H1 (cell line): Measurements from ENCODE around the gene HS3ST6. TPM values are rescaled to one million over a fixed set of nuclear protein-coding genes. Genes with fewer than 3 reads are reported as not detected.
A peak's percentile ranks its signal among the peaks of the same experiment; 100 is the strongest.

Experiments used
- CTCF ChIA-PET: fragments of 300-600 bp; sonication (Branson Sonifier 250); formaldehyde crosslinking; loops from one replicate; lab custom pipeline; 2021; ENCODE audit not compliant: partially characterized antibody; lab: Charles Lee
- POLR2A ChIA-PET: fragments of 300-600 bp; sonication (Branson Sonifier 250); formaldehyde crosslinking; loops from one replicate; lab custom pipeline; 2021; ENCODE audit warnings: inconsistent platforms; ENCODE audit not compliant: partially characterized antibody; lab: Charles Lee
- DNase-seq, 2 experiments: peaks; one replicate each; pipeline versions ENCODE4 v3.0.0 to v3.0.0-alpha.2; 2010 to 2022; ENCODE audit warnings: low spot score in 2 of 2, low read depth in 1 of 2, mixed read lengths in 1 of 2
- FAIRE-seq: peaks from 2 replicates; lab custom pipeline; 2011; peaks lifted over from hg19 to GRCh38; lab: Jason Lieb, UNC
- H2AFZ ChIP-seq: 2 replicates; pipeline ENCODE4 v1.8.1; 2012; ENCODE audit warnings: low read length, inconsistent platforms
- H2AK5ac ChIP-seq: 2 replicates; pipeline ENCODE4 v1.6.1; 2013; ENCODE audit warnings: low read depth, low read length
- H2BK120ac ChIP-seq: replicated peaks from 2 replicates; pipeline ENCODE3; 2013; ENCODE audit warnings: low read depth, low read length, inconsistent platforms
- H2BK12ac ChIP-seq: 2 replicates; pipeline ENCODE4 v1.6.1; 2013; ENCODE audit warnings: low read depth, low read length
- H2BK15ac ChIP-seq: 2 replicates; pipeline ENCODE4 v1.6.1; 2013; ENCODE audit warnings: low read length
- H2BK20ac ChIP-seq: 2 replicates; pipeline ENCODE4 v1.6.1; 2013; ENCODE audit warnings: low read length
- H2BK5ac ChIP-seq: 2 replicates; pipeline ENCODE4 v1.6.1; 2013; ENCODE audit warnings: low read depth, low read length
- H3K14ac ChIP-seq: 2 replicates; pipeline ENCODE4 v1.6.1; 2013; ENCODE audit warnings: inconsistent platforms; ENCODE audit not compliant: insufficient read length
- H3K18ac ChIP-seq: 2 replicates; pipeline ENCODE4 v1.6.1; 2013; ENCODE audit warnings: low read length; ENCODE audit errors: extremely low read depth
- H3K23ac ChIP-seq: 2 replicates; pipeline ENCODE4 v1.6.1; 2013; ENCODE audit warnings: inconsistent platforms; ENCODE audit not compliant: insufficient read length
- H3K23me2 ChIP-seq: 2 replicates; pipeline ENCODE4 v1.6.1; 2013; ENCODE audit warnings: low read depth, low read length
- H3K27ac ChIP-seq: 2 replicates; pipeline ENCODE4 v1.6.1; 2011; ENCODE audit warnings: low read depth, low read length, inconsistent platforms
- H3K27me3 ChIP-seq, 4 experiments: replicated peaks in 1 of 4; 1 replicate in 1 of 4; 2 replicates in 3 of 4; pipeline versions ENCODE4 v1.6.1 to v1.8.1; 2011 to 2013; ENCODE audit warnings: low read length in 3 of 4, mild to moderate bottlenecking in 3 of 4, inconsistent platforms in 2 of 4, mixed read lengths in 2 of 4, moderate library complexity in 1 of 4; ENCODE audit not compliant: control insufficient read depth in 3 of 4, insufficient read depth in 3 of 4; ENCODE audit errors: extremely low read depth in 1 of 4
- H3K36me3 ChIP-seq, 4 experiments: 2 replicates each; pipeline versions ENCODE4 v1.6.1 to v1.8.1; 2011 to 2013; ENCODE audit warnings: mild to moderate bottlenecking in 4 of 4, low read length in 3 of 4, moderate library complexity in 2 of 4, control low read depth in 1 of 4, inconsistent platforms in 1 of 4; ENCODE audit not compliant: insufficient read depth in 4 of 4, control insufficient read depth in 2 of 4
- H3K4ac ChIP-seq: replicated peaks from 2 replicates; pipeline ENCODE3; 2013; ENCODE audit warnings: low read length, low read depth, mixed read lengths, inconsistent platforms; ENCODE audit not compliant: insufficient read length
- H3K4me1 ChIP-seq, 4 experiments: replicated peaks in 1 of 4; 1 replicate in 1 of 4; 2 replicates in 3 of 4; pipeline versions ENCODE4 v1.6.1 to v1.8.1; 2011 to 2013; ENCODE audit warnings: low read length in 3 of 4, inconsistent platforms in 2 of 4, mixed read lengths in 1 of 4; ENCODE audit not compliant: insufficient read depth in 4 of 4, control insufficient read depth in 3 of 4
- H3K4me2 ChIP-seq, 2 experiments: 2 replicates each; pipeline versions ENCODE4 v1.6.1 to v1.8.1; 2011 to 2013; ENCODE audit warnings: low read depth in 2 of 2, low read length in 2 of 2, control low read depth in 1 of 2, inconsistent platforms in 1 of 2, mild to moderate bottlenecking in 1 of 2; ENCODE audit not compliant: insufficient read depth in 1 of 2
- H3K4me3 ChIP-seq, 4 experiments: fragments of 200-600, 300-600 bp in 1 of 4; sonication (generic), shearing (Covaris generic), sonication (Bioruptor Twin) in 1 of 4; 2 replicates each; pipeline versions ENCODE4 v1.5.1 to v1.8.1; 2011 to 2016; ENCODE audit warnings: low read length in 4 of 4, low read depth in 3 of 4, control low read depth in 2 of 4, inconsistent platforms in 2 of 4, mild to moderate bottlenecking in 2 of 4, mixed read lengths in 1 of 4, moderate library complexity in 1 of 4; ENCODE audit not compliant: insufficient read depth in 2 of 4; ENCODE audit errors: extremely low read depth in 1 of 4
- H3K56ac ChIP-seq: replicated peaks from 2 replicates; pipeline ENCODE3; 2013; ENCODE audit warnings: low read depth, mild to moderate bottlenecking, mixed read lengths, low read length, inconsistent platforms; ENCODE audit not compliant: insufficient read length
- H3K79me1 ChIP-seq: 2 replicates; pipeline ENCODE4 v1.6.1; 2013; ENCODE audit warnings: low read depth, low read length, control low read depth
- H3K79me2 ChIP-seq, 2 experiments: 2 replicates each; pipeline versions ENCODE4 v1.6.1 to v1.8.1; 2012 to 2013; ENCODE audit warnings: low read length in 2 of 2, mild to moderate bottlenecking in 2 of 2, inconsistent platforms in 1 of 2; ENCODE audit not compliant: insufficient read depth in 2 of 2, control insufficient read depth in 1 of 2
- H3K9ac ChIP-seq, 4 experiments: replicated peaks in 1 of 4; 1 replicate in 1 of 4; 2 replicates in 3 of 4; pipeline versions ENCODE4 v1.6.1 to v1.8.1; 2011 to 2013; ENCODE audit warnings: low read depth in 3 of 4, low read length in 3 of 4, control low read depth in 2 of 4, mild to moderate bottlenecking in 2 of 4, moderate library complexity in 2 of 4, inconsistent platforms in 1 of 4; ENCODE audit errors: extremely low read depth in 1 of 4
- H3K9me3 ChIP-seq, 2 experiments: 2 replicates each; pipeline versions ENCODE4 v1.6.1 to v1.8.1; 2012 to 2013; ENCODE audit warnings: mild to moderate bottlenecking in 2 of 2, moderate library complexity in 2 of 2, control low read depth in 1 of 2, inconsistent platforms in 1 of 2, low read depth in 1 of 2, low read length in 1 of 2, mixed read lengths in 1 of 2; ENCODE audit not compliant: insufficient read depth in 2 of 2
- H4K20me1 ChIP-seq, 2 experiments: replicated peaks in 1 of 2; 2 replicates each; pipeline versions ENCODE3 to v1.8.1; 2011 to 2013; ENCODE audit warnings: inconsistent platforms in 2 of 2, low read length in 2 of 2, mild to moderate bottlenecking in 1 of 2; ENCODE audit not compliant: insufficient read depth in 2 of 2, control insufficient read depth in 1 of 2
- H4K5ac ChIP-seq: 2 replicates; pipeline ENCODE4 v1.6.1; 2013; ENCODE audit warnings: low read length, low read depth, mixed read lengths, inconsistent platforms; ENCODE audit not compliant: insufficient read length
- H4K8ac ChIP-seq: 2 replicates; pipeline ENCODE4 v1.8.0; 2013; ENCODE audit warnings: mild to moderate bottlenecking, moderate library complexity, low read length, inconsistent platforms; ENCODE audit not compliant: insufficient read depth; ENCODE audit errors: extremely low read depth
- H4K91ac ChIP-seq: replicated peaks from 2 replicates; pipeline ENCODE3; 2013; ENCODE audit warnings: low read length, mixed read lengths, inconsistent platforms; ENCODE audit not compliant: insufficient read length
- CTBP2 ChIP-seq: IDR thresholded peaks from 2 replicates; pipeline ENCODE4 v1.7.0; 2011; ENCODE audit warnings: borderline replicate concordance, mild to moderate bottlenecking, moderate library complexity, mixed read lengths, low read length; ENCODE audit not compliant: insufficient read depth, insufficient read length
- EGR1 ChIP-seq: IDR thresholded peaks from 2 replicates; pipeline ENCODE4 v1.6.1; 2011; ENCODE audit warnings: low read depth, low read length, borderline replicate concordance
- GABPA ChIP-seq: IDR thresholded peaks from 2 replicates; pipeline ENCODE4 v1.6.1; 2011; ENCODE audit warnings: mild to moderate bottlenecking, low read length, moderate library complexity, borderline replicate concordance; ENCODE audit not compliant: insufficient read depth
- KDM1A ChIP-seq: fragments of 200-600, 300-600 bp; sonication (generic); IDR thresholded peaks from 2 replicates; pipeline ENCODE4 v1.7.1; 2016; ENCODE audit warnings: mild to moderate bottlenecking, low read length, borderline replicate concordance
- KDM5A ChIP-seq: fragments of 200-600 bp; IDR thresholded peaks from 2 replicates; pipeline ENCODE4 v1.7.1; 2012; ENCODE audit warnings: mild to moderate bottlenecking, low read length, inconsistent platforms, mixed read lengths
- WGBS, 2 experiments: shearing (Covaris generic) in 1 of 2; methylation state at CpG; one replicate each; pipeline versions ENCODE4 v1.1.6 to v1.1.7; 2013 to 2015; ENCODE audit warnings: low lambda C conversion rate in 2 of 2, mixed read lengths in 2 of 2, inconsistent platforms in 1 of 2, low coverage in 1 of 2, missing lambda C conversion rate in 1 of 2; ENCODE audit not compliant: insufficient replicate concordance in 2 of 2, insufficient coverage in 1 of 2, insufficient read length in 1 of 2; ENCODE audit errors: extremely low coverage in 1 of 2, missing lambda C conversion rate in 1 of 2; 5-methylcytosine and 5-hydroxymethylcytosine counted together
- polyA plus RNA-seq, 7 experiments: library from polyadenylated mRNA; depleted of rRNA in 3 of 7; stranded (reverse) in 5 of 7; unstranded in 2 of 7; fragments of >200 nt in 5 of 7; fragments of 200-250 nt in 2 of 7; gene quantifications; 1 replicate in 5 of 7; 2 replicates in 1 of 7; 4 replicates in 1 of 7; pipeline versions ENCODE4 v1.2.1 to v1.2.3, GENCODE V29; 2011 to 2013; ENCODE audit warnings: missing spikeins in 2 of 7, mixed read lengths in 2 of 7
- total RNA-seq: library from RNA; stranded (reverse); fragmentation: NEBNext Ultra II Directional; extraction: Animal tissue kit (Norgen Biotek cat#: 25700); gene quantifications from 2 replicates; pipeline ENCODE4 v1.2.1, GENCODE V29; 2021
- TF ChIP-seq, protein P1 (sequence below), 3 experiments: IDR thresholded peaks; 1 replicate in 2 of 3; 2 replicates in 1 of 3; pipeline versions ENCODE4 v1.5.1 to v1.6.1; 2011; ENCODE audit warnings: low read length in 3 of 3, mild to moderate bottlenecking in 3 of 3, inconsistent platforms in 2 of 3, low read depth in 1 of 3, moderate library complexity in 1 of 3; ENCODE audit not compliant: insufficient read depth in 1 of 3; ENCODE audit errors: control extremely low read depth in 1 of 3

Gene HS3ST6
- total and polyA plus RNA-seq, 2 of the 8 experiments (the other 6 are each of a cell fraction or from before 2014, with no cell fraction given) = 0.36 to 0.39 TPM

DNA sequence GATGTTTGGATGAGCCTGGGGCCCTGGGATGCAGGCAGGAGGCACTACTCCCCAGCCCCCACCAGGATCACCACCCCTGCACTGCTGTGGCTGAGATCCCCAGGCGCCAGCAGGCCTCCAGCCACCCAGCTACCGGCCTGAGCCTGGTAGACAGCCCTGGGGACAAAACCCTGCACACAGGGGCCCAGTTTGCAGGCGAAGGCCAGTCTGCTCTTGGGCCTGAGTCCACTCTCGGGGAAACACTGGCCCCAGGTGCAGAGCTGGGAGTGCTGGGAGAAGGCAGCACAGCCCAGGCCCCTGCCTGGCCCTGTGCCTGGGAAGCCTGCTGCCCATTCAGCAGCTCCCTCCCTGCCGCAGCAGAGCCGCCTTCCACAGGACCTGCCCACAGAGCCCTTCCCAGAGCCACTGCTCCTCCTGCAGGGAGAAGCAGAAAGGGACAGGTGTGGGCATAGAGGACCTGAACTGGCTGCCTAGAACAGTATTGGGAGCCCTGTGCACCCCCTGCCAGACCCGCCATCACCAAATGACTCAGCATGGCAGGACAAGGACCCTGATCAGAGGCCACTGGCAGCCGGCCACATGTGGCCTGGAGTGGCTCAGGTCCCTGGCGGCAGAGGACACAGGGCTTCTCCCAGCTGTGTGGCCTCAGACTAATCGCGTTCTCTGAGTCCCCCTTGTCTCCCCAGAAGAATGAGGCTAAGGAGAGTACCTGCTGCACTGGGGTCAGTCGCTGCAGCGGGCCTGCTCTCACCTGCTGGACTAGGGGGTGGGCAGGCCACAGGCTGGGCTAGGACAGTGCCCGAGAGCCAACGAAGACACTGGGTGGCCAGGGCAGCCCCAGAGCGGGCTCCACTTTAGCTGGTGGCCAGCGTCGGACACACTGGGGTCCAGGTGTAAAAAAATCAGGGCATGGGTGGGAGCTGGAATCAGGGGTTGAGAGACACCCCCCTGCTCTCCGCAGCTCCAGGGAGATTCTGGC, 14.1 kb upstream of the HS3ST6 start:
- Histone ChIP-seq H3K79me2 (no peaks in the 10 kb centered on the region), H3K79me1 (no peaks in the 10 kb centered on the region), H3K9me3 (no peaks in the 10 kb centered on the region), H4K20me1 (peaks cover 0 to 3% of the 10 kb centered on the region in 2 experiments), H3K36me3 (no peaks in the 10 kb centered on the region), H2BK12ac (no peak overlapping the region; the same call in 1 of the 2 replicates), H3K4me1 (peaks cover 0 to 6% (median 2%) of the 10 kb centered on the region in 4 experiments; a peak in 4 of 7 replicates), H2BK20ac (no peak overlapping the region), H3K4me2 (no peak overlapping the region), H3K27ac (no peak overlapping the region), H3K14ac (no peak overlapping the region), H3K18ac (no peak overlapping the region), H2AFZ (no peak overlapping the region), H2BK5ac (no peak overlapping the region; the same call in 1 of the 2 replicates), H3K27me3 (peaks cover 0 to 13% (median 8%) of the 10 kb centered on the region in 4 experiments; a peak in 5 of 7 replicates), H4K5ac (no peak overlapping the region), H3K56ac (no peak overlapping the region), H4K8ac (no peak overlapping the region; the same call in 1 of the 2 replicates), H3K9ac (no peak overlapping the region), H3K4ac (peak overlapping the region; percentile 36), H4K91ac (no peak overlapping the region), H3K23me2 (no peaks in the 10 kb centered on the region), H2AK5ac (no peak overlapping the region), H2BK15ac (no peak overlapping the region; the same call in 1 of the 2 replicates), H3K4me3 (no peak overlapping the region), H2BK120ac (no peak overlapping the region), H3K23ac (no peak overlapping the region)
- no peak for FAIRE-seq
- ChIA-PET CTCF (interaction anchor here (0.6 to 8.0 kb wide), 19 partner anchors 9 to 150 kb away, joined by 3 to 75 read pairs (median 4); partner anchors contain the start of genes NUBP2 and SPSB3), POLR2A (interaction anchor here (0.7 to 3.4 kb wide), 13 partner anchors 9 to 263 kb away, joined by 3 to 25 read pairs (median 5); partner anchors contain the start of genes MSRB1, NDUFB10, RNF151 and RPS2)
- 77% methylated on average over 19 of the region's 19 CpGs; no CpG with 5 or more reads in 1 of the 2 experiments for WGBS, 2 experiments
- DNase-seq = no peak
- TF ChIP-seq, protein P1, sequence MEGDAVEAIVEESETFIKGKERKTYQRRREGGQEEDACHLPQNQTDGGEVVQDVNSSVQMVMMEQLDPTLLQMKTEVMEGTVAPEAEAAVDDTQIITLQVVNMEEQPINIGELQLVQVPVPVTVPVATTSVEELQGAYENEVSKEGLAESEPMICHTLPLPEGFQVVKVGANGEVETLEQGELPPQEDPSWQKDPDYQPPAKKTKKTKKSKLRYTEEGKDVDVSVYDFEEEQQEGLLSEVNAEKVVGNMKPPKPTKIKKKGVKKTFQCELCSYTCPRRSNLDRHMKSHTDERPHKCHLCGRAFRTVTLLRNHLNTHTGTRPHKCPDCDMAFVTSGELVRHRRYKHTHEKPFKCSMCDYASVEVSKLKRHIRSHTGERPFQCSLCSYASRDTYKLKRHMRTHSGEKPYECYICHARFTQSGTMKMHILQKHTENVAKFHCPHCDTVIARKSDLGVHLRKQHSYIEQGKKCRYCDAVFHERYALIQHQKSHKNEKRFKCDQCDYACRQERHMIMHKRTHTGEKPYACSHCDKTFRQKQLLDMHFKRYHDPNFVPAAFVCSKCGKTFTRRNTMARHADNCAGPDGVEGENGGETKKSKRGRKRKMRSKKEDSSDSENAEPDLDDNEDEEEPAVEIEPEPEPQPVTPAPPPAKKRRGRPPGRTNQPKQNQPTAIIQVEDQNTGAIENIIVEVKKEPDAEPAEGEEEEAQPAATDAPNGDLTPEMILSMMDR (IDR thresholded peaks at IDR 0.05; ENCODE audit: control extremely low read depth in 1 of 3, insufficient read depth in 1 of 3, low read depth in 1 of 3, low read length in 3 of 3) = peak; percentile 56 to 58 (median 57)
- TF ChIP-seq CTBP2 (peak; percentile 82), KDM1A (peak; percentile 36; the same call in 1 of the 2 replicates), GABPA (no peak), KDM5A (no peak), EGR1 (peak; percentile 63; the same call in 1 of the 2 replicates)
